ENCODE measurements around the gene FGD6.

FGD6 gene

DNA sequence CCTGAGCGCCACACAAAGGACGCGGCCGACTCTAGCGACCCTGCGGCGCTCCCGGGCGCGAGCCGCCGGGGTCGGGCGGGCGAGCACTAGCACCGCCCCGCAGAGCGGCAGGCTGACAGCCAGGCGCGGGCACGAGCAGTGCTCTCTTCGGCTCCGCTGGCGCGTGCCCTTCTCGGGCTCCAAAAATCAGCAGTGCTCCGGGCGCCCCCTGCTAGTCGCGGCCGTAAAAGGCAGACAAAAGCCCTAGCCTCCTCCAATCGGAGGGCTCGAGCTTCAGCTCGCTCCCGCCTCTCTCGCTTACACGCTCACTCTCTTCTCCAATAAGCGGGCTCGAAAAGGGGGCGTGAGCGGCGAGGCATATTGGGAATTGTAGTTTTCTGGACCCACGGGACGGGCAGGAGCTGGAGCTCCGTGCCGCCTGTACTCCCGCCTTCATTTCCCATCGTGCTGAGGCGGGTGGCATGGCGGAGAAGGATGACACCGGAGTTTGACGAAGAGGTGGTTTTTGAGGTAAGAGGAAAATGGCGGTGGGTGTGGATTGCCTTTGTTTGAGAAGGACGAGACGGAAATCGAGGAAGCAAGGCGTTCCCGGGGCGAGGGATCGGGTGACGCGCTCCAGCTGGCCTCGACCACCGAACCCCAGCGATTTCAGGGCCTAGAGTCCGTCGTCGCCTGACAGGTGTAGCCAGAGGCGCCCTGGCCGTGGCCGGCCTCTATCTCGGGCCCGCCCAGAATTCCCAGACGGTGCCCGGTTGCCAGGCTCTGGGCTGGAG is at the start of gene FGD6, which contains the start of gene VEZT:
Gene FGD6 (minus strand): TSS at position 91 of the 773 bp plus-strand sequence. CDS start 227 bp downstream, outside the sequence.
Gene VEZT (plus strand): TSS at position 431 of the 773 bp plus-strand sequence. CDS start 44 bp downstream, at position 475.
- ChIA-PET POLR2A (interaction anchor here (0.6 to 1.4 kb wide), 14 partner anchors 11 to 321 kb away, joined by 3 to 9 read pairs (median 3); partner anchors contain the start of genes METAP2 and NR2C1), CTCF (interaction anchor here (0.7 to 1.5 kb wide), 3 partner anchors 12 to 100 kb away, joined by 3 to 4 read pairs (median 4); no protein-coding TSS in a partner anchor)
- peak; percentile 91 for DNase-seq (ENCODE audit: extremely low spot score)
- TF ChIP-seq, protein P1, sequence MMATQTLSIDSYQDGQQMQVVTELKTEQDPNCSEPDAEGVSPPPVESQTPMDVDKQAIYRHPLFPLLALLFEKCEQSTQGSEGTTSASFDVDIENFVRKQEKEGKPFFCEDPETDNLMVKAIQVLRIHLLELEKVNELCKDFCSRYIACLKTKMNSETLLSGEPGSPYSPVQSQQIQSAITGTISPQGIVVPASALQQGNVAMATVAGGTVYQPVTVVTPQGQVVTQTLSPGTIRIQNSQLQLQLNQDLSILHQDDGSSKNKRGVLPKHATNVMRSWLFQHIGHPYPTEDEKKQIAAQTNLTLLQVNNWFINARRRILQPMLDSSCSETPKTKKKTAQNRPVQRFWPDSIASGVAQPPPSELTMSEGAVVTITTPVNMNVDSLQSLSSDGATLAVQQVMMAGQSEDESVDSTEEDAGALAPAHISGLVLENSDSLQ (IDR thresholded peaks at IDR 0.05), result peak; percentile 96
- peak; percentile 99 for TF ChIP-seq L3MBTL2 (conservative IDR thresholded peaks at IDR 0.05)
- TF ChIP-seq SP1 (IDR thresholded peaks at IDR 0.05), result no peak

DNA sequence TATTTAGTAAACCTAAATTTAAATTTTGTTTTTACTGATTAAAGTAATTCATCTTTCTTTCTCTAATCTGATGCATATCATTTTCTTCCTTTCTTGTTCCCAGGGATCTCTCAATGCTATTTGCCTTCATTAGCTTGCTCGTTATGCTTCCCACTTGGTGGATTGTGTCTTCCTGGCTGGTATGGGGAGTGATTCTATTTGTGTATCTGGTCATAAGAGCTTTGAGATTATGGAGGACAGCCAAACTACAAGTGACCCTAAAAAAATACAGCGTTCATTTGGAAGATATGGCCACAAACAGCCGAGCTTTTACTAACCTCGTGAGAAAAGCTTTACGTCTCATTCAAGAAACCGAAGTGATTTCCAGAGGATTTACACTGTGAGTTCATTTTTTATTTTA is 49.0 kb upstream of the FGD6 start:
- no peak for DNase-seq (ENCODE audit: extremely low spot score)
- CTCF ChIA-PET, result no interaction called here
- POLR2A ChIA-PET, result interaction anchor here (1.2 to 1.3 kb wide), 2 partner anchors 149 to 208 kb away, joined by 3 read pairs; partner anchors contain the start of gene METAP2
- no peak for TF ChIP-seq FOXM1 (IDR thresholded peaks at IDR 0.05; ENCODE audit: borderline replicate concordance)
- no peak for TF ChIP-seq ARNT (IDR thresholded peaks at IDR 0.05)

DNA sequence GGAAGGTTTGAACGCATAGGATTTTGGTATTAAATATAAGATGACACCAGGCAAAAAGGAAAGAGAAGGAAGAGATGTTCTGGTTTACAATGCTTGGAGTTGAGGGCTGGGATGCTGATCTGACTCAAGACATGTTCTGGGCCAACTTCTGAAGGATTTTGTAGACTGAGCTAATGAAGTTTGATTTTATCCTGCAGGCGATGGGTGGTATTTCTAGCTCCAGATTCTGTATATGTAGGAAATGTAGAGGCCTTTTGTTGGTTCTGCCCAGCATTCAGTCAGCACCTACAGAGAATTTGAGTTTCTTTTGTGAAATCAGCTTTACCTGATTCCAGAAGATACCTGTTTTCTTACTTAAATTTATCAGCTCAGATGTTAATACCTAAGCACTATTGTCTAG is 48.5 kb upstream of the FGD6 start:
- CTCF ChIA-PET, result interaction anchor here (0.6 kb wide), 1 partner anchor 97 kb away, joined by 3 read pairs; no protein-coding TSS in a partner anchor
- no peak for TF ChIP-seq FOXA1 (IDR thresholded peaks at IDR 0.05)
- POLR2A ChIA-PET, result interaction anchor here (1.2 to 1.3 kb wide), 2 partner anchors 148 to 208 kb away, joined by 3 read pairs; partner anchors contain the start of gene METAP2
- DNase-seq (ENCODE audit: extremely low spot score), result no peak

DNA sequence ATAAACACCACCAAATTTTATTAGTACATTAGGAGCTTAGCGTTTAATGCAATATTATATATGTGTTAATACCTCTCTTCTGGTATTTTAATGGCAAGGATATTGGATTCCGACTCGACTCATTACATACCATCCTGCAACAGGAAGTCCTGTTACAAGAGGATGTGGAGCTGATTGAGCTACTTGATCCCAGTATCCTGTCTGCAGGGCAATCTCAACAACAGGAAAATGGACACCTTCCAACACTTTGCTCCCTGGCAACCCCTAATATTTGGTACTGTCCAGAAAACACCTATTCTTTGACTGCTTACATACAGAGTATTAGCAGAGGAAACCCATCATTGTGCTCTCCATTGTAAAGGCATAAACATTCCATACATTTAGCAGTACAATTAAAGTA is 45.5 kb upstream of the FGD6 start:
- TF ChIP-seq SUZ12 (IDR thresholded peaks at IDR 0.05), result no peak
- no peak for TF ChIP-seq SP1 (IDR thresholded peaks at IDR 0.05)
- CTCF ChIA-PET, result no interaction called here
- no peak for DNase-seq (ENCODE audit: extremely low spot score)
- POLR2A ChIA-PET, result no interaction called here

DNA sequence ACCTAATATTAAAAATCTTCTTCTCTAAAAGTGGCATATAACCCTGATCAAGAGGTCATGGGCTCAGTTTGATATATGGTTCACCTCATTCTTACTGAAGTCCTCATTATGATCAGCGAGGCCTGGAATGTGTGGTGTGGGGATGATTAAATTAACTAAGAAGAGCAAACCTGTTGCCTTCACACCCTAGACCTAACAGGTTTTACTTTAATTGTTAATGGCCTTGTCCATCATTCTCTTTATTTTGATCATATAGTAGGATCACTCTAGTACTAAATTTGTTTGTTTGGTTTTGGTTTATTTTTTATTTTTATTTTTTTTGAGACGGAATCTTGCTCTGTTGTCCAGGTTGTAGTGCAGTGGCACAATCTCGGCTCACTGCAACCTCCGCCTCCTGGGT is 43.8 kb upstream of the FGD6 start:
- TF ChIP-seq FOXM1 (IDR thresholded peaks at IDR 0.05; ENCODE audit: borderline replicate concordance) (no peak), ELF4 (IDR thresholded peaks at IDR 0.05) (no peak), LEF1 (IDR thresholded peaks at IDR 0.05; ENCODE audit: borderline replicate concordance) (no peak), CTBP1 (IDR thresholded peaks at IDR 0.05; ENCODE audit: borderline replicate concordance) (no peak), BHLHE40 (IDR thresholded peaks at IDR 0.05; ENCODE audit: borderline replicate concordance) (no peak), L3MBTL2 (conservative IDR thresholded peaks at IDR 0.05) (no peak), ZNF384 (IDR thresholded peaks at IDR 0.05) (no peak), FOXK2 (IDR thresholded peaks at IDR 0.05) (no peak), NFRKB (IDR thresholded peaks at IDR 0.05) (no peak), TARDBP (IDR thresholded peaks at IDR 0.05) (no peak), FOXA1 (IDR thresholded peaks at IDR 0.05) (no peak)
- no peak for DNase-seq (ENCODE audit: extremely low spot score)
- ChIA-PET POLR2A (no interaction called here), CTCF (no interaction called here)

DNA sequence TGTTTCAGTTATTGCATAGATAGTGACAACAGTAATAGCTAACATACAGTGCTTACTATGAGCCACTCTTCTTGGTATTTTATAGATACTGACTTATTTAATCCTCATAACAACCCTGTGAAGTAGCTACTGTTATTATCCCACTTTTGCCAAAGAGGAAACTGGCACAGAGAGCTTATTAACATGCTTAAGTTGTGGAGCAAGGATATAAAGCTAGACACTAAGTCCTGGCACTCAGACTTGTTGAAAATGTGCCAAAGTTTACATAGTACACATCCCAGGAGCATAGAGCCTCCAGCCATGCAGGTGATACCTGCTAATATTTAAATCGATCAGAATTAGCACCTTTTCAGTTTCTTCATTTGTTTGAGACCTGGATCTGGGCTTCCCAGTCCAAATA is 42.1 kb upstream of the FGD6 start:
- ChIA-PET CTCF (interaction anchor here (0.6 kb wide), 1 partner anchor 110 kb away, joined by 4 read pairs; no protein-coding TSS in a partner anchor), POLR2A (no interaction called here)
- no peak for DNase-seq (ENCODE audit: extremely low spot score)
- TF ChIP-seq HDGF (IDR thresholded peaks at IDR 0.05; ENCODE audit: borderline replicate concordance) (no peak), ELF4 (IDR thresholded peaks at IDR 0.05) (no peak), FOXM1 (IDR thresholded peaks at IDR 0.05; ENCODE audit: borderline replicate concordance) (no peak), LEF1 (IDR thresholded peaks at IDR 0.05; ENCODE audit: borderline replicate concordance) (no peak), FOXA1 (IDR thresholded peaks at IDR 0.05) (no peak), NFRKB (IDR thresholded peaks at IDR 0.05) (no peak), SUZ12 (IDR thresholded peaks at IDR 0.05) (no peak), TARDBP (IDR thresholded peaks at IDR 0.05) (no peak), ARNT (IDR thresholded peaks at IDR 0.05) (no peak), L3MBTL2 (conservative IDR thresholded peaks at IDR 0.05) (no peak), BHLHE40 (IDR thresholded peaks at IDR 0.05; ENCODE audit: borderline replicate concordance) (no peak), FOXK2 (IDR thresholded peaks at IDR 0.05) (no peak), CTBP1 (IDR thresholded peaks at IDR 0.05; ENCODE audit: borderline replicate concordance) (no peak)
- TF ChIP-seq, protein P1 (IDR thresholded peaks at IDR 0.05), result no peak

DNA sequence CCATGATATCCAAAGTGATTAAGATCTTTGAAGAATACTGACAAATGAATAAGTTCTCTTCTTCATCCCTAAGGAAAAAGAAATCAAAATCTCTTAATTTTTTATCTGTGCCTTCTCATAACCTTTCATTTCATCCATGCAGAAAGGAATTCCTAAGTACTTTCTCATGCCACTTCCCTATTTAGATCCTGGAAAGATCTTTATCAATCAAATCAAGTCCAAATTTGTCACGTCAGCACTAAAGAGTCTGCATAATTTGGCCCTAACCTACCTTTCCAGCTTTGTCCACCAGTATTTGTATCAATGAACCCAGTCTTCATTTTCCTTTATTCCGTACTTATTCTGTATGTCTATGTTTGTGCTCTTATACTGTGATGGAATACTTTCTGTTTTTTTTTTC is 41.5 kb upstream of the FGD6 start:
- no peak for DNase-seq (ENCODE audit: extremely low spot score)
- ChIA-PET POLR2A (no interaction called here), CTCF (no interaction called here)
- TF ChIP-seq ZNF384 (IDR thresholded peaks at IDR 0.05), result no peak
- TF ChIP-seq, protein P1 (IDR thresholded peaks at IDR 0.05), result no peak
- TF ChIP-seq NFRKB (IDR thresholded peaks at IDR 0.05), result no peak
- no peak for TF ChIP-seq SUZ12 (IDR thresholded peaks at IDR 0.05)
- TF ChIP-seq CTBP1 (IDR thresholded peaks at IDR 0.05; ENCODE audit: borderline replicate concordance), result no peak
- no peak for TF ChIP-seq FOXA1 (IDR thresholded peaks at IDR 0.05)
- TF ChIP-seq FOXM1 (IDR thresholded peaks at IDR 0.05; ENCODE audit: borderline replicate concordance), result no peak
- TF ChIP-seq ELF4 (IDR thresholded peaks at IDR 0.05), result no peak
- no peak for TF ChIP-seq BHLHE40 (IDR thresholded peaks at IDR 0.05; ENCODE audit: borderline replicate concordance)
- TF ChIP-seq TARDBP (IDR thresholded peaks at IDR 0.05), result no peak
- no peak for TF ChIP-seq SP1 (IDR thresholded peaks at IDR 0.05)
- TF ChIP-seq ARNT (IDR thresholded peaks at IDR 0.05), result no peak
- TF ChIP-seq LEF1 (IDR thresholded peaks at IDR 0.05; ENCODE audit: borderline replicate concordance), result no peak
- TF ChIP-seq L3MBTL2 (conservative IDR thresholded peaks at IDR 0.05), result no peak
- no peak for TF ChIP-seq FOXK2 (IDR thresholded peaks at IDR 0.05)
- no peak for TF ChIP-seq HDGF (IDR thresholded peaks at IDR 0.05; ENCODE audit: borderline replicate concordance)
